HG02981 (cell line): Measurements from ENCODE around the gene ANTXR1.

Experiments used
- ATAC-seq: cut with Tn5 transposase; IDR thresholded peaks from one replicate; pipeline ENCODE4 v1.9.1; 2021; ENCODE audit warnings: mild to moderate bottlenecking, moderate library complexity; ENCODE audit not compliant: unreplicated experiment

ANTXR1 gene

GRCh38 chr2:69203166-69203985 lies 190.4 kb downstream of the ANTXR1 start:
- no peak for ATAC-seq

GRCh38 chr2:69204654-69205053 lies 191.7 kb downstream of the ANTXR1 start:
- no peak for ATAC-seq

DNA sequence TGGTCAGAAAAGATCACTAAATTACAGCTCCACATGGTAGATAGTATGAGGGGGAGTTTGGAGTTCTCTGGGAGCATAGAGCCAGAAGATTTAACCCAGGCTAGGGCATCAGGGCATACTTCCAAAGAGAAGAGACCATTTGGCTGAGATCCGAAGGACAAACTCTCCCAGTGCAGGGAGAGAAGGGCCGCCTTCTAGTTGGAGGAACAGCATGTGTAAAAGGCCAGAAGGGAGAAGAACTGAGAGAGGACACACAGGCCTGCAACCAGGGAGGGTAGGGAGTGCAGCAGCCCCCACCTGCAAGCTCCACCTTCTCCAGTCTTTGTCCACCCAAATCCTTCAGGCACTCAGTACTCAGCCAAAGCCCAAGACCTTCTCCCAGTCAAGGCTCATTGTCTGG lies 192.1 kb downstream of the ANTXR1 start:
- no peak for ATAC-seq

DNA sequence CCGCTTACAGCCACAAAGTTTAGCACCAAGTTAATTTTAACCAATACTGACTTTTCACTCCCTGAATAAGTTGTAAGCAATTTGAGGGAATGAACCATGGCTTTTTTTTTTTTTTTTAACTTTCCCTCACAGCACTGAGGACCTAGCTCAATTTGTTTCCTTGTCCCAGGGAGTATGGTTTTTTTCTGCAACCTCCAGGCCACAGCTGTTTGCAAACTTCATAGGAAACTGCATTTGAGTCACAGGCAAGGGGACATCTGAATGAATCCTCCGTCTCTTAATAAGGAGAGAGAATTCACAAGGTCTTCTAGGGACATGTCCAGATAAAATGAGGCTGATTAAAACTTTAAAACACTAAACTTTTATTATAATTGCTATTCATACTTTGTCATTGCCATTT lies 192.5 kb downstream of the ANTXR1 start:
- no peak for ATAC-seq

DNA sequence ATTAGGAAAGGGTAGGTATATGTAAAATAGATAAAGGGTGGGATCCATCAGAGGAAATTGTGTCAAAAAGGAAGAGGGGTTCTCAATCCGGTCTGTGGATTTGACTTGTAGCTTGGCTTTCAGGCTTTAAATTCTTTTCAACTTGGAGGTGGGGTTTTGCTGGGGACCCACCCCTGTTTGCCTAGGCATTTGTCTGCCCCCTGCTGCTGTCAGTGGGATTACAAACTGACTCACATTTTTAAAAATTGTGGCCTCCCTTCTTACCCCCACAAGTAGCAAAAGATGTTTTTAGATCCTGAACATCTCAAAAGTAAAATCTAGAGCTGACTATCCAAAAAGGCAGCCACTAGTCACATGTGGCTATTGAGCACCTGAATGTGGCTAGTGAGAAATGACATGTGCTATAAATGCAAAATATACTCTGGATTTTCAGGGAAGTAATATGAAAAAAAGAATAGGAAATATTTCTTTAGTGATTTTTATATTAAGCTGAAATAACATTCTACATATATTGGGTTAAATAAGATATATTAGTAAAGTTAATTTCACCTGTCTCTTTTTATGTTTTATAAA lies 195.1 kb downstream of the ANTXR1 start:
- ATAC-seq = no peak

DNA sequence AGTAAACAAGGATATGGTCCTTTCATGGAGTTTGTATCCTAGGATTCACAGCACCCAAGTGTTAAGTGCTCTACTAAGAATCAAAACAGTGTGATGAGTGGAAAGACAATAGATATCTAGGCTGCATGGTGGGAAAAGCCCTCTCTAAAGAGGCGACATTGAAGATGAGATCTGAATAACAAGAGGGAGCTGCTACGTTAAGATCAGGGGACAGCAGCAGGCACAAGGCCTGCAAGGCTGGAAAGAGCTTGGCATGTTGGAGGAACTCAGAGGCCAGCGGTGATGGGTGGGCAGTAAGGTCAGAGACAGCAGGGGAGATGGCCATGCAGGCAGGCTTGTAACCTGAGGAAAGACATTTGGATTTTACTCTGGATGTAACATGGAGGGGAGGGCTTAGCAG lies 196.5 kb downstream of the ANTXR1 start:
- no peak for ATAC-seq

GRCh38 chr2:69210385-69210784 lies 197.4 kb downstream of the ANTXR1 start:
- ATAC-seq = no peak

DNA sequence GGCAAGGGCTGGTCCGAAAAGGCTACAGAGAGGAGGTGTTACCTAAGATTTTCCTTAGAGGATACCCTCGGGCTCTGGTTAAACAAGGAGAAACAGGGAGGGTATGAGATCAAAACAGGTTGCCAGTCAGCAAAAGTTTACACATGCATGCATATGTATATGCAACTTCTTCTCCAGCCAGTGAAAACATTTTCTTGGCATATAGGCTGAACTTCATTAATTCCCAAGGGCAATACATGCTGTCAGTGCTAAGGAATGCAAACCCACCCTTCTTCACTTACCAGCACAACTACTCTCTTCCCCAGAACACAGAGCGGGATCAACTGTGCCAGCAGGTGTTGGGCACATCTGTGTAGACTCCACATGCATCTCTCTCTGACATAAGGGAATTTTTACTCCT lies 198.1 kb downstream of the ANTXR1 start:
- ATAC-seq = no peak

DNA sequence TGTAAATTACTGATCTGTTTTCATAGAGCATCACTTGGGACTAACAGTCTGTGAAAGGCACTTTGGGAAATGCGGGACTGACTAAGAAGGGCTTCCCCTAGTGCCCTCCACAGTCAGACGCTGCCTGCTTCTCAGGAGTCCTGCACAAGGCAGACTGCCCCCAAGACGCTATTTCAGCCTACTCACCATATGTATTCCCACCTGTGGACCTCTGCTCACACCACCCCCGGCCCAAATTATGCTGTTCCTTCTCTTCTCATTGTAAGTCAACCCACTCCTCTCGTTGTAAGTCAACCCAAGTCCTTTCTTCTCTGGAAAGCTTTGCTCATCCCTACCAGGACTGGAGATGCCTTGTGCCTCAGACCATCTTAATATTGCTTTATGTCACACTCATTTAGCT lies 198.7 kb downstream of the ANTXR1 start:
- ATAC-seq = no peak

- ATAC-seq = no peak
Observed at GRCh38 chr2:69212238-69213028, 199.5 kb downstream of the ANTXR1 start.

- ATAC-seq = no peak
Observed at GRCh38 chr2:69213201-69213600, 200.2 kb downstream of the ANTXR1 start.

- ATAC-seq = no peak
Observed at GRCh38 chr2:69213782-69214181, 200.8 kb downstream of the ANTXR1 start.

- ATAC-seq = no peak
Observed at GRCh38 chr2:69214898-69215297, 201.9 kb downstream of the ANTXR1 start.

GRCh38 chr2:69216535-69217332 lies 203.8 kb downstream of the ANTXR1 start:
- no peak for ATAC-seq

- ATAC-seq = no peak
Observed at GRCh38 chr2:69217333-69218080, 204.5 kb downstream of the ANTXR1 start.

DNA sequence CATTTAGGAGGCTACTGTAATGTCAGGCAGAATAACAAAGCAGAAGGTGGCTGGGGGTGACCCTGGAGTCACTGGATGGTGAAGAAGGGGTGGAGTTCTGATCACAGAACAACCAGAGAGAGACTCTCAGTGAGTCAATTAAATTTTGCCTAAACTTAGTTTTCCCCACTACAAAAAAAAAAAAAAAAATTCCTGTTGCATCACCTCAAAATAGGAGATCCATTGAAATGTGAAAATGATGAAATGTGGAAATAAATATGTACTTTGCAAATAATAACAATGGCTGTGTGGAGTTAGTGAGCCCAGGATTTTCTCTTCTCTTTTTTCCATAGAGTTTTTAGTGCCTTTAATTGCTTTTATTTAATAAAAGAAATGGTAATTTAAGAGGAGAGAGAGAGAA lies 208.5 kb downstream of the ANTXR1 start:
- no peak for ATAC-seq

DNA sequence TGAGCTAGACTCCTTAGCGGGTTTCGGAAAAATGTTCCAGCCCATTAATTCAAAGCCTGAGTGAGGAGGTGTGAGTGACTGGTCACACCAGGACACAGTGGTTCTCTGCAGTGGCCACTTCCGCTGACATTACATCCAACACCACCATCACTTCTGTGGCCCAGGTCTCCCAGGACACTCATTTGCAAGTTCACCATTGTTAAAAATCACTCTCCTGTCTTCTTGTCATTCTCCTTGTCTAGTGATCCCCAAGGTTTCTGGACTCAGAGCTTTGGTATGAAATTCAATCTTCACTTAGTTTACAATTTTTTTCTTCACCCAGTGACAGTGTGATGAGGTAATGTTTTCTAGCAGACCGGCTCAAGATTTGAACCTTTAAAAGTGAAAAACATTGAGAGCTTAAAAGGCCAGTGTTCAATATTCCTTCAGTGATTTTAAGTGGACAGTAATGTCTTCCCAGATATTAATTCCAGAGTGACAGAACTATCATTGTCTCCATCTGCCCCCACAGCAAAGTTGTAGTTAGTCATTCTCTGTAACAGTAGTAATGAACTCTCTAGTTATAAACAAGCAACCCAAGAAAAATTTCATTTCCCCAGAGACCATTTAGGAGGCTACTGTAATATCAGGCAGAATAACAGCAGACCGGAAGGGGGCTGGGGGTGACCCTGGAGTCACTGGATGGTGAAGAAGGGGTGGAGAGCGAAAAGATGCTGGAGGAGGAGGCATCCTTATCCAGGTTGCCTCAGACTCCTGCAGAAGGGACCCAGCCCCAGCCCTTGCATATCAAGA lies 209.2 kb downstream of the ANTXR1 start:
- no peak for ATAC-seq

DNA sequence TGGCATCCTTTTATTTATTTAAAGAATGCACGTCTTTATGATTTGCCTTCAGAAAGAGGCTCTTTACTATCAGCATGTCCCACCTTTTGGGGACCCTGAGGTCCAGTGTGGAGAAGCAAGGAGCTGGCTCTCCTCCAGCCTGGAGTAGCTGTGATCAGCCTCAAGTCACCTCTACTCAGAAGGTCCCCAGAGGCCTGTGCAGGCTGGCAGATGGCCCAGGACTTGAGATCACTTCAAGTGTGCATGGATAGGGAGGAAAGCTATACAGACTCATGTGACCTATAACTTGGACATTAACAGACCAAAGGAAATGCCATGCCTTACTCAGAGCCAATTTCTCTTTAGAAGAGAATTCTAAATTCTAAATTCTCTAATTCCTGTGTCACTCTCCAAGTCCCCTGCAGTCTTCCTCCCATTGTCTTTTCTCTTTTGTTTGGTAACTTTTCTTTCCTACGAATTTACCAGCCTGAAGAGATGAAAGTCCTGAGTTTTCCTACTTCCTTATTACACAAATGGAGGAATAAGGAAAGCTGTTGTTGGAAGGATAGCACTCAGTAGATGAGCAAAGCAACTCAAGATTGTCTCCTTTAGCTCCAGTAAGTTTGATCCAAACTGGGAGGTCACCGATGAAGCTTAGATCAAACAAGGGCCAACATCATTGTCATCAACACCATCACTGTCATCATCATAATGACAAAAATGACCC lies 210.1 kb downstream of the ANTXR1 start:
- no peak for ATAC-seq
